Thoracic aorta (tissue), 2 donors: Measurements from ENCODE around the gene LRRC1. TPM values are rescaled to one million over a fixed set of nuclear protein-coding genes. Genes with fewer than 3 reads are reported as not detected.

Source experiments
- ATAC-seq: fragments of 150-250 bp; one replicate; pipeline ENCODE4 v1.8.0; 2017; ENCODE audit warnings: low read depth; ENCODE audit not compliant: insufficient number of reproducible peaks, low FRiP score
- DNase-seq: peaks from one replicate; pipeline ENCODE4 v3.0.0-alpha.2; 2020; ENCODE audit warnings: low spot score
- H3K27ac ChIP-seq, 2 donors: fragments of 200-600 bp; sonication (generic); 1 replicate in 1 of 2; 2 replicates in 1 of 2; pipeline ENCODE4 v1.5.1; 2016; ENCODE audit warnings: mild to moderate bottlenecking in 2 of 2, moderate library complexity in 2 of 2
- H3K27me3 ChIP-seq: fragments of 200-600 bp; sonication (generic); replicated peaks from 2 replicates; pipeline ENCODE4 v1.6.0; 2016; ENCODE audit warnings: mild to moderate bottlenecking; ENCODE audit not compliant: insufficient read depth
- H3K36me3 ChIP-seq: fragments of 200-600 bp; sonication (generic); one replicate; pipeline ENCODE4 v1.5.1; 2016
- H3K4me1 ChIP-seq, 2 donors: fragments of 200-600 bp; sonication (generic); 1 replicate in 1 of 2; 2 replicates in 1 of 2; pipeline versions ENCODE4 v1.5.1 to v1.6.0; 2016; ENCODE audit warnings: low read depth in 2 of 2, mild to moderate bottlenecking in 1 of 2; ENCODE audit not compliant: control insufficient read depth in 1 of 2
- H3K4me3 ChIP-seq: fragments of 200-600 bp; sonication (generic); 2 replicates; pipeline ENCODE4 v1.5.1; 2016; ENCODE audit warnings: mild to moderate bottlenecking
- H3K9me3 ChIP-seq: fragments of 200-600 bp; sonication (generic); 2 replicates; pipeline ENCODE4 v1.5.1; 2016
- CTCF ChIP-seq: fragments of 200-600 bp; sonication (generic); IDR thresholded peaks from one replicate; pipeline ENCODE4 v1.5.1; 2019; ENCODE audit warnings: antibody characterized with exemption
- total RNA-seq, 2 donors: library from RNA; depleted of rRNA; stranded (reverse); fragments of >200 nt; gene quantifications; one replicate each; pipeline versions ENCODE4 v1.1.0 to v1.2.3, GENCODE V29; 2016

LRRC1 gene
- total RNA-seq, 2 donors from 2014 or later = 18.5 to 22.8 TPM

DNA sequence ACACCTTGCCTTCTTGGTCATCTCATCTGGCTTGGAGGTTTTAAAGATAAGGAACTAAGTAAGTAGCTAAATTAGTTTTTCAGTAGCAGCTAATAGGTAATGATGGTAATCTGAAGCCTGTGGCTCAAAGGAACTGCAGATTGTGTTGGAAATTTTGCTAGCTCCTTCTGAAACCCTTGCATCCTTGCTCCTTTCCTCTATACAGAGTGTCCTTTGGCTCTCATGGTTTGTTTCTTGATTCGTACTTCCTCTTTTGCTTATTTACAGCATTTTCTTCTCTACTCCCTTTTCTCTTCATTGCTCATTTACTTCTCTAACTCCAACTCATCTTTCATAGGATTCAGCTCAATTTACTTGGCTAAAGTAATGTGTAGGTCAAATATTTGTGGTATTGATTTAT lies 19.0 kb downstream of the LRRC1 start:
- H3K9me3 ChIP-seq = no peaks in the 10 kb centered on the region
- peak overlapping the region in 1 of 2 donors; percentile 71 for H3K27ac ChIP-seq
- TF ChIP-seq CTCF = no peak
- ATAC-seq (no peak), DNase-seq (no peak)
- H3K27me3 ChIP-seq = no peaks in the 10 kb centered on the region
- no peak overlapping the region for H3K4me3 ChIP-seq
- peaks cover 12 to 53% of the 10 kb centered on the region in 2 donors for H3K4me1 ChIP-seq
- no peaks in the 10 kb centered on the region for H3K36me3 ChIP-seq

DNA sequence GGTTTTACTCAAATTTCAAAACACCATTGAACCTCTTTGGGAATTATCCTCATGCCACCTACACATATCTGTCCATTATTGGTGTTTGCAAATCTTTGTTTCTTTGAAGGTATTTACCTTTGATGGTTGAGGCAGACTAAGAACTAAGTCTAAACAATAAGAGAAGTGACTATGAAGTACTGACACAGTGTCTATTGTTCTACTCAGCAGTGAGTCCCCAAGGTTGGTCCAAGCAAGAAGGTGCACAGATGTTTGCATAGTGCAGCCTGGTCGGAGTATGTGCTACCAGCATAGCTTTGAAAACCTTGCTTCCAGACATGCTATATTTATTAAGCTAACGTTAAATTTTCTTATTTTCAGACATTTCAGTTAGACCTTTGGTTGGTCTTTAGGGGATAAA lies 19.5 kb downstream of the LRRC1 start:
- H3K36me3 ChIP-seq = no peaks in the 10 kb centered on the region
- DNase-seq (no peak), ATAC-seq (no peak)
- no peaks in the 10 kb centered on the region for H3K27me3 ChIP-seq
- no peak for TF ChIP-seq CTCF
- H3K4me1 ChIP-seq = peaks cover 16 to 58% of the 10 kb centered on the region in 2 donors
- no peak overlapping the region for H3K4me3 ChIP-seq
- peak overlapping the region; percentile 44 to 71 for H3K27ac ChIP-seq
- no peaks in the 10 kb centered on the region for H3K9me3 ChIP-seq

DNA sequence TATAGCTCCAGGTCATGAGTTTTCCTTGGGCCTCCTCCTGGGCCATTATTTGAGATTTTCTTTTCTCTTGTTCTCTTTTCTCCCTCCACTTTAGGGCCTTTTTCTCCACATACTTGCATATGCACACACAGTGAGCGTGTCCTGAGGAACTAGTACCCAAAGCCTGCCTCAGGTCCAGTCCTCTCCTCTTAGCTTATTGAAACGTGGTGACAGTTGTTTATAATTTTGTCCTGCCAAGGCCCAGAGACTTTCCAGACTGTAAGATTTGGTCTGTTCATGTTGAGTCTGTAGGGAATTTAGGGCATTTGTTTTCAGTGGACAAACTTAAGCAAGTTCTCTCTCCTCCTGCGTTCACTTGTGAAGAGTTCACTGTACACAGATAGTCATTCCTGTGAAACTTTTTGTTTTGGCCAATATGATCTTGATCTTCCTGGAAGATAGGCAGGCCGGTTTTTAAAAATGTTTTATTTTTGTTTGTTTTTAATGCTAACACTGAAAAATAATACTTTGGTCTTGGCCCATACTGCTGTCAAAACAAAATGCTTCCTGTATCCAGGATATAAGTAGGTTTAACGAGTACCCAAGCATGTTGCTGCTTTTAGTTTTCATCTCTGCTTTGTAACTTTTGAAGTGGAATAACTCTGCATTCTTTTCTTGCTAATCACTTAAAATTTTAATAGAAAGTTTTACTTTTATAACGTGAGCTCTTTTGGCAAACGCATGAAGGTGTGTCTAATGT lies 20.7 kb downstream of the LRRC1 start:
- Histone ChIP-seq H3K4me3 (peak overlapping the region; percentile 20), H3K27ac (peak overlapping the region; percentile 44 to 71), H3K9me3 (no peaks in the 10 kb centered on the region), H3K36me3 (no peaks in the 10 kb centered on the region), H3K4me1 (peaks cover 19 to 65% of the 10 kb centered on the region in 2 donors), H3K27me3 (no peaks in the 10 kb centered on the region)
- DNase-seq (no peak), ATAC-seq (no peak)
- no peak for TF ChIP-seq CTCF

DNA sequence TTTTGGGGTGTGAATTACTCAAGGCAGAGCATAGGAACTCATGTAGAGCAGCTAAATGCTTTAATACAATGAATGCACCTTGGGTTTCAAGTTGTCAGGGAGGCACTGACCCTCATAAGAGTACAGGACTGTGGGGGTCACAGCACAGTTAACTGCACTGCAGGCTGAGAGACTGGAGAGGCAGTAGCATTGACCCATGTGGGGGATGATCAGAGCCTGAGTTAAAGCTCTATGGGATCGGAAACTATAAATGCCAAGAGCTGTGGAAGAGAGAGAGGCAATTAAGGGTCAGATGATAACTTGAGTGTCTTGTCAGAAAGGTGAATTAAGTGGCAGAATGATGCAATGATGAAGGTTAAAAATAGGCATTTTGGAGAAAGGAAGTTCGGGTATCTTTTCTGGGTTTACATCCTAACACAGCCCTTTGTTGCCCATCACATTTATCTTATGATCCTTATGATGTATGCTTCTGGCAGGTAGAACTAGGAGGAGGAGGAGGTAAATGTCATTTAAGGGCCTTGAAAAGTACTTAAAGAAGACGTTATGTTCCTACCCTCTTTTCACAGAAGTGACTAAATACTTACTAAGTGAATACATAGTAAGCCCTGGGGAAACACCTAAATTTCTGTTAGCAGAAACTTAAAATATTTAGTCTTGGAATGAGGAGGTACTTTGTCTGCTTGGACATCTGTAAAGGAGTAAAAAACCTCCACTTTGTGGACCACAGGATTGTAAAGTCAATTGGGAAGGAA lies 24.2 kb downstream of the LRRC1 start:
- H3K27me3 ChIP-seq = no peaks in the 10 kb centered on the region
- H3K27ac ChIP-seq = peak overlapping the region; percentile 2 to 47
- peaks cover 20 to 82% of the 10 kb centered on the region in 2 donors for H3K4me1 ChIP-seq
- TF ChIP-seq CTCF = no peak
- H3K4me3 ChIP-seq = no peak overlapping the region
- H3K36me3 ChIP-seq = no peaks in the 10 kb centered on the region
- no peaks in the 10 kb centered on the region for H3K9me3 ChIP-seq
- DNase-seq (no peak), ATAC-seq (no peak)

DNA sequence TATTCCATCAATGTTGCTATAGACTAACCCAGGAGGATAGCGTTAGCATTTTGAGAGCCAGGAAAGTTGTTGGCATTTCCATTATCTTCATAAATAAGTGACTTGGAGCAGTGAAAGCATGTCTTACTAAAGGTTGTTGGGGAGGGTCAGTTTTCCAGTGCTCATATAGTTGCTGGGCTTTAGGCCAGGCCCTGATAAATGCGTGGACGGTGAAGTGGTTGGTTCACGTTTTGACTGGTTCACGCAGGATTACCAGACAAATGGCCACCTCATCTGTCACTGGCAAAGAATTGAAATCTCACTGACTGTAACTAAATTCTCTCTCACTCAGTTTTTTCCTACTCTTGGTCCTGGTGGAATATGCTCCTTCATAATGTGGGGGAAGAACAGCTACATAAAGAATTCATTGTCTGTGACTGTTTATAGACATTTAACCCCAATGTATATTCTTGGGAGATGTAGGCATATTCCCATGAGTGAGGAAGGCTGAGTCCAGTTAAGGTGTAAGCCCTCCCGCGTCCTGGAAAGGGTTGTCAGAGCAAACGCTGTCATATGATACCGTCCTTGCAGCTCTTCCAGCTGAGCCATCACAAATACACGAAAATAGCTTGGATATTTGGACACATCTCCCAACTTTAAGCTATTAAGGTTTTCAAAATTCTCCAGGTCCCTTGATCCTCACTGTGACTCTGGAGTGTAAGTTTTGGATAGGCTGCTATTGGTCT lies 27.8 kb downstream of the LRRC1 start:
- ATAC-seq = no peak
- H3K36me3 ChIP-seq = no peaks in the 10 kb centered on the region
- no peak for TF ChIP-seq CTCF
- H3K27me3 ChIP-seq = no peaks in the 10 kb centered on the region
- peaks cover 26 to 77% of the 10 kb centered on the region in 2 donors for H3K4me1 ChIP-seq
- no peak for DNase-seq
- peak overlapping the region; percentile 18 for H3K4me3 ChIP-seq
- peak overlapping the region; percentile 22 for H3K27ac ChIP-seq
- H3K9me3 ChIP-seq = no peaks in the 10 kb centered on the region
